SK-N-MC (cell line): ENCODE results near the gene NR5A2.

ENCODE experiments used
- DNase-seq: peaks from one replicate; pipeline ENCODE4 v3.0.0-alpha.2; 2011; ENCODE audit warnings: low read depth, low spot score
- H3K27ac ChIP-seq: fragments of 200-600 bp; sonication (generic); 2 replicates; pipeline ENCODE4 v1.5.1; 2016; ENCODE audit warnings: mixed run types
- H3K36me3 ChIP-seq: fragments of 200-600 bp; sonication (generic); 2 replicates; pipeline ENCODE4 v1.6.1; 2017; ENCODE audit warnings: antibody characterized with exemption, low read length, mixed read lengths; ENCODE audit not compliant: insufficient read depth
- H3K4me3 ChIP-seq: fragments of 200-600 bp; sonication (generic); 2 replicates; pipeline ENCODE4 v1.5.1; 2016
- H3K9ac ChIP-seq: fragments of 200-600 bp; sonication (generic); 2 replicates; pipeline ENCODE4 v1.8.0; 2017; ENCODE audit warnings: mixed run types, mixed read lengths; ENCODE audit not compliant: insufficient read length
- H3K9me3 ChIP-seq: fragments of 200-600 bp; sonication (generic); 2 replicates; pipeline ENCODE4 v1.6.1; 2017; ENCODE audit warnings: low read depth, mild to moderate bottlenecking, antibody characterized with exemption, low read length, moderate library complexity, mixed read lengths
- EZH2 ChIP-seq: fragments of 200-600 bp; sonication (generic); IDR thresholded peaks from one replicate; pipeline ENCODE4 v1.6.1; 2017; ENCODE audit warnings: antibody characterized with exemption
- FOXP2 ChIP-seq: optimal IDR thresholded peaks from 2 replicates; pipeline ENCODE3; 2011; ENCODE audit warnings: mild to moderate bottlenecking, moderate library complexity; ENCODE audit not compliant: insufficient read depth; ENCODE audit errors: extremely low read length, control extremely low read depth
- POLR2AphosphoS5 ChIP-seq: IDR thresholded peaks from 2 replicates; pipeline ENCODE4 v1.6.1; 2012; ENCODE audit warnings: mild to moderate bottlenecking, low read depth, low read length, borderline replicate concordance

The NR5A2 gene

DNA sequence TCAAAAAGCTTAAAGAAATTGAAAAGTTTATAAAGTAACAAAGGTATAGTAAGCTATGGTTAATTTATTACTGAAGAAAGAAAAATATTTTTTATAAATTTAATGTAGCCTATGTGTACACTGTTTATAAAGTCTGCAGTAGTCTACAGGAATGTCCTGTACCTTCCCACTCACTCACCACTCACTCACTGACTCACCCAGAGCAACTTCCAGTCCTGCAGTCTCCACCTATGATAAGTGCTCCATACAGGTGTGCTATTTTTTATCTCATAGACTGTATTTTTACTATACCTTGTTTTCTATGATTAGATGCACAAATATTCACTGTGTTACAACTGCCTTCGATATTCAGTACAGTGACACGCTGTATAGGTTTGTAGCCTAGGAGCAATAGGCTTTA is 106.6 kb downstream of the NR5A2 start:
- Histone ChIP-seq H3K36me3 (no peaks in the 10 kb centered on the region), H3K27ac (no peak overlapping the region), H3K9me3 (no peaks in the 10 kb centered on the region), H3K9ac (no peak overlapping the region), H3K4me3 (no peak overlapping the region)
- no peak for TF ChIP-seq POLR2AphosphoS5
- TF ChIP-seq FOXP2: no peak
- no peak for TF ChIP-seq EZH2
- DNase-seq: no peak

DNA sequence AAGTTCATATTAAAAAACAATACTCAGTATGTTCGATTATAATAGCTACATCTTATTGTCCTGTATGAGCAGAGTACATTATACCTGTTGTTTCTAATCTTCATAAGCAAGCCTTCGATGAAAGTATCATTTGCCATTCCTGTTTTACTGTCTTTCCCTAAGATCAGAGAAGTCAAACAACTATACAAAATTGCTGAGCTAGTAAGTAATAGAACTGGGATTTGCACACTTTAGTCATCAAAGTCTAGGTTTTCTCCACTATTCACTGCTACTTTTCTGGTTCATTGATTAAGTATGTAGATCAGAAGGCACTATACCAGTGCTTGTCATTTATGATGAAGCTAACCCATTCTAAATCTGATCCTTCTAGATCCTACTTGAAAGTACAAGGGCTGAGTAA is 108.9 kb downstream of the NR5A2 start:
- Histone ChIP-seq H3K4me3 (no peak overlapping the region), H3K27ac (no peak overlapping the region), H3K9ac (no peak overlapping the region), H3K9me3 (no peaks in the 10 kb centered on the region), H3K36me3 (no peaks in the 10 kb centered on the region)
- no peak for TF ChIP-seq POLR2AphosphoS5
- DNase-seq: no peak

GRCh38 chr1:200139661-200140250 is 112.2 kb downstream of the NR5A2 start:
- H3K9me3 ChIP-seq: no peaks in the 10 kb centered on the region
- no peak for DNase-seq
- no peak overlapping the region for H3K27ac ChIP-seq
- no peak for TF ChIP-seq POLR2AphosphoS5
- no peak for TF ChIP-seq FOXP2
- TF ChIP-seq EZH2: no peak
- no peak overlapping the region for H3K9ac ChIP-seq
- no peak overlapping the region for H3K4me3 ChIP-seq
- H3K36me3 ChIP-seq: no peaks in the 10 kb centered on the region

- H3K9me3 ChIP-seq: no peaks in the 10 kb centered on the region
- no peak overlapping the region for H3K9ac ChIP-seq
- H3K27ac ChIP-seq: no peak overlapping the region
- H3K4me3 ChIP-seq: no peak overlapping the region
- H3K36me3 ChIP-seq: no peaks in the 10 kb centered on the region
- no peak for DNase-seq
- TF ChIP-seq FOXP2 (no peak), EZH2 (no peak), POLR2AphosphoS5 (no peak)
Measured at GRCh38 chr1:200143347-200143746, 115.8 kb downstream of the NR5A2 start.

DNA sequence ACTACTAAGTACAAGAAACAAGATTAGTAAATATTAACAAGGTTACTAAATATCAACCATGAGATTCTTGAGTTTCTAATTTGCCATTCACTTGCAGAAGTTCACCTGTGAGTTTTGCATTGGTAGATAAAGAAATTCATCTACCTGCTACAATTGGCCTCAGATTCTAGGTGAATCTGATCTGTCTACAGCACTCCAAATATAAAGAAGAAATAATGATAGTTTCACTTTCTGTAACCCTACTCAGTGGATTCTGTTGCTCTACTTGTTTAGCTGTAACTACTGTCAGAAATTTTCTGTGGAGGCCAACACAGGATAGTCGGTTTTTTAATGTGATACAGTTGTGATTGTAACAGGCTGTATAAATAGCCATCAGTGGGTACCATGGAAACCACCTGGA is 118.6 kb downstream of the NR5A2 start:
- Histone ChIP-seq H3K4me3 (no peak overlapping the region), H3K9ac (no peak overlapping the region), H3K36me3 (no peaks in the 10 kb centered on the region), H3K27ac (no peak overlapping the region), H3K9me3 (no peaks in the 10 kb centered on the region)
- no peak for TF ChIP-seq POLR2AphosphoS5
- TF ChIP-seq FOXP2: no peak
- TF ChIP-seq EZH2: no peak
- DNase-seq: no peak

DNA sequence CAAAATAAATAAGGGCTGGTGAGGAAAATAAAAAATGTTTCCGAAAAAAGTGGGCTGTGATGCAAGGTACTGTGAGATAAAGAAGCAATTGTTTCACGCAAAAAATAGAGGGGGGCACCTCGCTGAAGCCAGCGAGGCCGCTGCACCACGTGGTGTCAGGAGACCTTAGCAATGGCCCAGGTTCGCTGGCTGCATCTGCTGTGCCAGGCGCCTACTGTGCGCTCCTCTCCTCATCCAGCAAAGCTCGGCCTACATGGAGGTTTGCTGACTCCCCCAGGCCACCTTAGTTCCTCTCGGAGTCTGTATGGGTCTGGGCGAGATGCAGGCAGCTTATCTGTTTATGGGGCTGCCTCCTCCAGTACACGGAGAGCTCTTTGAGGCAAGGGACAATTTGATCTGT is 119.6 kb downstream of the NR5A2 start:
- Histone ChIP-seq H3K4me3 (no peak overlapping the region), H3K9me3 (no peaks in the 10 kb centered on the region), H3K27ac (no peak overlapping the region), H3K36me3 (no peaks in the 10 kb centered on the region), H3K9ac (no peak overlapping the region)
- DNase-seq: no peak
- TF ChIP-seq EZH2 (no peak), POLR2AphosphoS5 (no peak), FOXP2 (no peak)

DNA sequence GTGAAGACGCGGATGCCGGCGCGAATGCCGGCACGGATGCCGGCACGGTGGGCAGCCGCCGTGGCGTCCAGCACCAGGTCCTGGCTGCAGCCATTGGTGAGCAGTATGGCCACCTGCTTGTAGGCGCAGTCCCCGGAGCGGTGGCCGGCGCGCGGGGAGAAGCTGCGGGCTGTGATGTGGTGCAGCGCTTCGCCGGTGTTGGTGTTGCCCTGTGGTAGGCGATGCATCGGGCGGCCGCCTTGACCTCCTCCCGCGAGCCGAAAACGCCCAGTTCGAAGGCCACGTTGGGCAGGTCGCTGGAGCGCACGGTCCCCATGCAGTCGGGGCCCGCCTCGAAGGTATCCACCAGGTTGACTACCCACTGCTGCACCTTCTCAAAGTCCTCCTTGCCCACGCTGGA is 120.2 kb downstream of the NR5A2 start:
- Histone ChIP-seq H3K9ac (no peak overlapping the region), H3K9me3 (no peaks in the 10 kb centered on the region), H3K27ac (no peak overlapping the region), H3K36me3 (no peaks in the 10 kb centered on the region), H3K4me3 (no peak overlapping the region)
- DNase-seq: no peak
- TF ChIP-seq EZH2 (no peak), POLR2AphosphoS5 (no peak), FOXP2 (no peak)

DNA sequence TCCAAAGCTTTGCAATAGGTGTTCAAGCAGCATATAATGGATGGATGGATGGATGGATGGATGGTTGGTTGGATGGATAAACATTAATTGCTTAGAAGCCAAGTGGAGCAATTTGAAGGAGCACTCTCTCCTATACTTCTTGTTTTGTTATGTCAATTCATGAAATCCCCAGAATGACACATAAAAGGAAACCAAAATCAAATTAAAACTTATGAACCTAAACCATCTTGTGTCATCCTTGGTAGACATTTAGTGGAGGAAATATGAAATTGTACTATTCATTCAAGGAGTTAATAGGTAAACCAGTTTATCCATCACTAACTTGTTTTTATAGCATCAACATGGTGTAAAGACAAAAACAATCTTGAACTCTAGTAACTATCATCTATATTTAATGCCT is 122.5 kb downstream of the NR5A2 start:
- DNase-seq: no peak
- no peak overlapping the region for H3K4me3 ChIP-seq
- H3K9ac ChIP-seq: no peak overlapping the region

DNA sequence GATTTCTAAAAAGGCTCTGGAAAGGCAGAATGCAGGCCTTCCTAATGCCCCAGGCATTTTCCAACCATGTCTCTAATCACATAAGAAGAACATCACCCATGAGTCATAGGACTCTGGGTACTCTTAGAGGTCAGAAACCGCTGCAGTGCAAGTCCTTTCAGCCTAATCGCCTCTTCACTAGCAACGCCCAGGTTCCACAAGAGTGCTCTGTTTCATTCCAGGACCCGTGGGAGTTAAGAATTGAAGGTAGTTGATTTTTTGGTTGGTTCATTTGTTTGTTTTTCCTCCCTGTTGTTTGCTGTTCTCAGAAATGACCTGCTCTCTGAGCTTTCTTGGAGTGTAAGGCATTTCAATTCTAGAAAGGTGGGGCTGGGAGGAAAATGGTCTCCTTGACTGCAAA is 123.2 kb downstream of the NR5A2 start:
- Histone ChIP-seq H3K9me3 (no peaks in the 10 kb centered on the region), H3K27ac (no peak overlapping the region), H3K4me3 (no peak overlapping the region), H3K36me3 (no peaks in the 10 kb centered on the region), H3K9ac (no peak overlapping the region)
- TF ChIP-seq FOXP2: no peak
- TF ChIP-seq POLR2AphosphoS5: no peak
- no peak for TF ChIP-seq EZH2
- DNase-seq: no peak

More for the DNA sequence above, 122.5 kb downstream of the NR5A2 start:
- TF ChIP-seq EZH2 (no peak), POLR2AphosphoS5 (no peak), FOXP2 (no peak)
- no peaks in the 10 kb centered on the region for H3K9me3 ChIP-seq
- H3K27ac ChIP-seq: no peak overlapping the region
- H3K36me3 ChIP-seq: no peaks in the 10 kb centered on the region
